GM12878 (cell line): ENCODE data around the gene FAM120B. TPM values are rescaled to one million over a fixed set of nuclear protein-coding genes. Genes with fewer than 3 reads are reported as not detected.

ENCODE experiments used
- ATAC-seq: fragments of 200-7000 bp; cut with Tn5 transposase; 3 replicates; pipeline ENCODE4 v1.9.1; 2020; ENCODE audit warnings: mild to moderate bottlenecking, moderate library complexity
- BruUV-seq: library from RNA; stranded (reverse); fragments of 400-500 nt; replicated peaks from 2 replicates; lab custom pipeline; 2021; lab: Mats Ljungman, UMichigan
- CTCF ChIA-PET: fragments of 300-600 bp; sonication (Branson Sonifier 250); formaldehyde crosslinking; extraction: SDS; loops from one replicate; lab custom pipeline; 2021; ENCODE audit warnings: inconsistent platforms; lab: Yijun Ruan, JAX
- POLR2A ChIA-PET: fragments of 350-600 bp; formaldehyde crosslinking; extraction: SDS; loops from one replicate; lab custom pipeline; 2021; ENCODE audit warnings: inconsistent platforms; lab: Charles Lee
- RAD21 ChIA-PET: fragments of 300-600 bp; sonication (Branson Sonifier 250); formaldehyde crosslinking; loops from one replicate; lab custom pipeline; 2023; ENCODE audit warnings: antibody characterized with exemption; ENCODE audit not compliant: unreplicated experiment; lab: Charles Lee
- SMC1A ChIA-PET: fragments of 300-600 bp; sonication (Branson Sonifier 250); formaldehyde crosslinking; loops from one replicate; lab custom pipeline; 2023; ENCODE audit not compliant: unreplicated experiment, uncharacterized antibody; lab: Charles Lee
- DNase-seq: peaks from one replicate; pipeline ENCODE4 v3.0.0-alpha.2; 2011; ENCODE audit warnings: low read depth, low spot score
- FAIRE-seq: peaks from 3 replicates; lab custom pipeline; 2011; peaks lifted over from hg19 to GRCh38; lab: Jason Lieb, UNC
- H2AFZ ChIP-seq: 2 replicates; pipeline ENCODE4 v1.6.0; 2011; ENCODE audit warnings: low read depth, low read length, control low read depth; ENCODE audit not compliant: control insufficient read depth
- H3K27ac ChIP-seq: 2 replicates; pipeline ENCODE4 v1.5.1; 2011; ENCODE audit warnings: control low read depth; ENCODE audit not compliant: control insufficient read depth, insufficient read depth
- H3K27me3 ChIP-seq, 2 experiments: replicated peaks in 1 of 2; 2 replicates each; pipeline versions ENCODE4 v1.6.0 to v1.6.1; 2011; ENCODE audit warnings: low read length in 1 of 2; ENCODE audit not compliant: control insufficient read depth in 2 of 2, insufficient read depth in 2 of 2
- H3K36me3 ChIP-seq, 2 experiments: 2 replicates each; pipeline ENCODE4 v1.5.1; 2011; ENCODE audit warnings: low read length in 1 of 2; ENCODE audit not compliant: control insufficient read depth in 2 of 2, insufficient read depth in 2 of 2
- H3K4me1 ChIP-seq: 2 replicates; pipeline ENCODE4 v1.6.1; 2011; ENCODE audit warnings: mild to moderate bottlenecking, low read length, moderate library complexity, mixed read lengths; ENCODE audit not compliant: control insufficient read depth, insufficient read depth
- H3K4me2 ChIP-seq: 2 replicates; pipeline ENCODE4 v1.6.0; 2011; ENCODE audit warnings: control low read depth; ENCODE audit not compliant: control insufficient read depth, insufficient read depth
- H3K4me3 ChIP-seq: fragments of 200-600 bp; sonication (generic); 2 replicates; pipeline ENCODE4 v1.5.1; 2016
- H3K79me2 ChIP-seq: 2 replicates; pipeline ENCODE4 v1.6.0; 2011; ENCODE audit warnings: low read length; ENCODE audit not compliant: control insufficient read depth, insufficient read depth
- H3K9ac ChIP-seq: 2 replicates; pipeline ENCODE4 v1.8.0; 2011; ENCODE audit warnings: low read length, control low read depth, mixed read lengths; ENCODE audit not compliant: control insufficient read depth, insufficient read depth
- H3K9me3 ChIP-seq: replicated peaks from 3 replicates; pipeline ENCODE4 v1.5.1; 2011; ENCODE audit warnings: mild to moderate bottlenecking, low read length; ENCODE audit not compliant: control insufficient read depth, insufficient read depth
- H4K20me1 ChIP-seq: 2 replicates; pipeline ENCODE4 v1.6.0; 2011; ENCODE audit not compliant: control insufficient read depth, insufficient read depth
- NFXL1 ChIP-seq: fragments of 450-650 bp; IDR thresholded peaks from 2 replicates; pipeline ENCODE4 v1.6.1; 2017; ENCODE audit warnings: antibody characterized with exemption, mild to moderate bottlenecking, borderline replicate concordance
- RBBP5 ChIP-seq: fragments of 200-600 bp; sonication (generic); conservative IDR thresholded peaks from 2 replicates; pipeline ENCODE4 v1.6.1; 2016
- RFX5 ChIP-seq: IDR thresholded peaks from 2 replicates; pipeline ENCODE4 v1.6.1; 2011; ENCODE audit warnings: low read depth, low read length, improper control_type of control experiment
- SMAD5 ChIP-seq: IDR thresholded peaks from 2 replicates; pipeline ENCODE4 v1.6.1; 2016; ENCODE audit warnings: antibody characterized with exemption, low read depth
- STAT1 ChIP-seq: fragments of 450-650 bp; conservative IDR thresholded peaks from 2 replicates; pipeline ENCODE4 v1.6.1; 2014; ENCODE audit warnings: antibody characterized with exemption, mild to moderate bottlenecking
- TAF1 ChIP-seq: IDR thresholded peaks from 2 replicates; pipeline ENCODE4 v1.6.1; 2011; ENCODE audit warnings: mild to moderate bottlenecking, low read depth, low read length, borderline replicate concordance
- WGBS: methylation state at CpG from one replicate; pipeline ENCODE4 v1.1.6; 2016; ENCODE audit warnings: low lambda C conversion rate; ENCODE audit not compliant: insufficient replicate concordance, insufficient coverage; ENCODE audit errors: missing lambda C conversion rate; 5-methylcytosine and 5-hydroxymethylcytosine counted together
- in situ Hi-C: fragments of 300-500 bp; cut with MboI; formaldehyde crosslinking; loops from 9 replicates; pipeline ENCODE4 v1.14.3; 2018; ENCODE audit warnings: mixed read lengths
- intact Hi-C: fragments of 100-400 bp; cut with micrococcal nuclease; formaldehyde crosslinking; loops from one replicate; pipeline ENCODE4 v1.14.2; 2022; ENCODE audit not compliant: unreplicated experiment
- polyA plus RNA-seq, 11 experiments: library from polyadenylated mRNA; depleted of rRNA in 4 of 11; unstranded in 6 of 11; stranded (reverse) in 5 of 11; fragments of >200 nt; fragmentation: Nextera tagmentation in 4 of 11; fragmentation: Illumina TruSeq in 1 of 11; extraction: Ambion mirVana in 4 of 11; extraction: Trizol in 1 of 11; gene quantifications; 1 replicate in 1 of 11; 2 replicates in 10 of 11; pipeline versions ENCODE4 v1.2.1 to v1.2.3, GENCODE V29; 2011 to 2016; ENCODE audit warnings: inconsistent platforms in 2 of 11, missing spikeins in 2 of 11, low read depth in 1 of 11
- total RNA-seq, 4 experiments: library from RNA; depleted of rRNA in 3 of 4; stranded (reverse); fragments of >200 nt in 3 of 4; fragmentation: Illumina TruSeq in 1 of 4; extraction: Trizol in 1 of 4; gene quantifications; 2 replicates each; pipeline versions ENCODE4 v1.2.1 to v1.2.3, GENCODE V29; 2013 to 2021
- TF ChIP-seq, protein P1 (sequence below): IDR thresholded peaks from 2 replicates; pipeline ENCODE4 v1.6.1; 2012; ENCODE audit warnings: improper control_type of control experiment, low read depth, low read length; ENCODE audit not compliant: insufficient replicate concordance

Gene FAM120B
- total and polyA plus RNA-seq, 10 of the 15 experiments (the other 5 are each of a cell fraction or from before 2014, with no cell fraction given), result 3.3 to 21.6 (median 15.3) TPM

DNA sequence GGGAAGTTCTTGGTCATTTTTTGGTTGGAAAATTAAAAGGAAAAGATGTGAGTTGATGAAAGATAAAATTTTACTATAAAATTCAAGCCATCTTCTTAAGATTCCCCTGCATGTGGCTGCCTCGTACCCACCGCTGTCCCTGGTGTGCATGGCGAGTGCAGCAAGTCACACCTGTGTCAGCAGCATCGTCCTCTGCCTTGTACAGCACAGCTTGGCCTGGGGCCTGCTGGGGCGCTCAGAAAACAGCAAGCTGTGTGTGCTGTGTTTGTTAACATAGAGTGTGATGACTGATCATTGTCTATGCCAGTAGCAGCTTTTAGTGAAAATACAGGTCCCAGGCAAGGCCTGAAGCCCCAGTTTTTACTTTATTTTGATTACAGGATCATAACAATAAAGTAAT, 56.7 kb downstream of the FAM120B start:
- ATAC-seq, result no peak
- no peak for TF ChIP-seq NFXL1
- TF ChIP-seq RBBP5, result no peak
- no peak for TF ChIP-seq SMAD5
- TF ChIP-seq RFX5, result no peak
- TF ChIP-seq, all 136 proteins: peak for 0
- Histone ChIP-seq H2AFZ (no peak overlapping the region), H3K4me1 (no peaks in the 10 kb centered on the region), H3K9ac (no peak overlapping the region), H3K27me3 (no peaks in the 10 kb centered on the region), H3K79me2 (no peaks in the 10 kb centered on the region), H3K4me3 (no peak overlapping the region), H3K9me3 (no peaks in the 10 kb centered on the region), H3K4me2 (no peak overlapping the region), H4K20me1 (no peaks in the 10 kb centered on the region), H3K36me3 (peaks cover 4 to 21% of the 10 kb centered on the region in 2 experiments; a peak in 3 of 4 replicates), H3K27ac (no peak overlapping the region)
- SMC1A ChIA-PET, result interaction anchor here (0.9 kb wide), 1 partner anchor 10 kb away, joined by 3 read pairs; no protein-coding TSS in a partner anchor
- in situ Hi-C loops, result no loop called here
- POLR2A ChIA-PET, result no interaction called here
- FAIRE-seq, result no peak
- RAD21 ChIA-PET, result no interaction called here
- intact Hi-C loops, result no loop called here
- no TSS peak for BruUV-seq
- CTCF ChIA-PET, result no interaction called here
- 88% methylated on average over 5 of the region's 5 CpGs for WGBS
- DNase-seq, result no peak

DNA sequence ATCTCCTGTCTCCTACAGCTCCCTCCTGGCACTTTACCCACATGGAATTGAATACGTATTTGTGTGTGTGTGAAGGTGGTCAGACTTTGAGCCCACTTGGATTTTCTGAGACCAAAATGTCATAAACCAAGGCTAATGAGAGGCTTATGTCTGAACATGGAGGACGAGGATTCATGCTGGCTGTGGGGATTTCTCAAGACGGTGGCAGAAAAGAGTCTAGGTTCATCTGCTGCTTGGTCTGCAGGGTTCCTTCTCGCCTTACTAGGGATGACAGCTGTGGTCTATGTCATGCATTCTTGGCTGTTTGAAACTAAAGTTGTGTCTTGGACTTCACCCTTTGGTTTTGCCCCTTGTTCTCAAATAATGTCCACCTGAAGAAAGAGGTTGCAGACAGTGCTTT, 58.6 kb downstream of the FAM120B start:
- no peaks in the 10 kb centered on the region for H3K9me3 ChIP-seq
- peaks cover 6 to 9% of the 10 kb centered on the region in 2 experiments; a peak in 3 of 4 replicates for H3K36me3 ChIP-seq
- H3K4me3 ChIP-seq, result no peak overlapping the region
- DNase-seq, result no peak
- H3K4me2 ChIP-seq, result no peak overlapping the region
- SMC1A ChIA-PET, result no interaction called here
- H3K79me2 ChIP-seq, result no peaks in the 10 kb centered on the region
- no TSS peak for BruUV-seq
- no peak for ATAC-seq
- CTCF ChIA-PET, result no interaction called here
- FAIRE-seq, result no peak
- no peak overlapping the region for H3K9ac ChIP-seq
- in situ Hi-C loops, result no loop called here
- H4K20me1 ChIP-seq, result no peaks in the 10 kb centered on the region
- POLR2A ChIA-PET, result no interaction called here
- RAD21 ChIA-PET, result no interaction called here
- intact Hi-C loops, result no loop called here
- H2AFZ ChIP-seq, result no peak overlapping the region
- no peaks in the 10 kb centered on the region for H3K27me3 ChIP-seq
- no peaks in the 10 kb centered on the region for H3K4me1 ChIP-seq
- TF ChIP-seq, protein P1, sequence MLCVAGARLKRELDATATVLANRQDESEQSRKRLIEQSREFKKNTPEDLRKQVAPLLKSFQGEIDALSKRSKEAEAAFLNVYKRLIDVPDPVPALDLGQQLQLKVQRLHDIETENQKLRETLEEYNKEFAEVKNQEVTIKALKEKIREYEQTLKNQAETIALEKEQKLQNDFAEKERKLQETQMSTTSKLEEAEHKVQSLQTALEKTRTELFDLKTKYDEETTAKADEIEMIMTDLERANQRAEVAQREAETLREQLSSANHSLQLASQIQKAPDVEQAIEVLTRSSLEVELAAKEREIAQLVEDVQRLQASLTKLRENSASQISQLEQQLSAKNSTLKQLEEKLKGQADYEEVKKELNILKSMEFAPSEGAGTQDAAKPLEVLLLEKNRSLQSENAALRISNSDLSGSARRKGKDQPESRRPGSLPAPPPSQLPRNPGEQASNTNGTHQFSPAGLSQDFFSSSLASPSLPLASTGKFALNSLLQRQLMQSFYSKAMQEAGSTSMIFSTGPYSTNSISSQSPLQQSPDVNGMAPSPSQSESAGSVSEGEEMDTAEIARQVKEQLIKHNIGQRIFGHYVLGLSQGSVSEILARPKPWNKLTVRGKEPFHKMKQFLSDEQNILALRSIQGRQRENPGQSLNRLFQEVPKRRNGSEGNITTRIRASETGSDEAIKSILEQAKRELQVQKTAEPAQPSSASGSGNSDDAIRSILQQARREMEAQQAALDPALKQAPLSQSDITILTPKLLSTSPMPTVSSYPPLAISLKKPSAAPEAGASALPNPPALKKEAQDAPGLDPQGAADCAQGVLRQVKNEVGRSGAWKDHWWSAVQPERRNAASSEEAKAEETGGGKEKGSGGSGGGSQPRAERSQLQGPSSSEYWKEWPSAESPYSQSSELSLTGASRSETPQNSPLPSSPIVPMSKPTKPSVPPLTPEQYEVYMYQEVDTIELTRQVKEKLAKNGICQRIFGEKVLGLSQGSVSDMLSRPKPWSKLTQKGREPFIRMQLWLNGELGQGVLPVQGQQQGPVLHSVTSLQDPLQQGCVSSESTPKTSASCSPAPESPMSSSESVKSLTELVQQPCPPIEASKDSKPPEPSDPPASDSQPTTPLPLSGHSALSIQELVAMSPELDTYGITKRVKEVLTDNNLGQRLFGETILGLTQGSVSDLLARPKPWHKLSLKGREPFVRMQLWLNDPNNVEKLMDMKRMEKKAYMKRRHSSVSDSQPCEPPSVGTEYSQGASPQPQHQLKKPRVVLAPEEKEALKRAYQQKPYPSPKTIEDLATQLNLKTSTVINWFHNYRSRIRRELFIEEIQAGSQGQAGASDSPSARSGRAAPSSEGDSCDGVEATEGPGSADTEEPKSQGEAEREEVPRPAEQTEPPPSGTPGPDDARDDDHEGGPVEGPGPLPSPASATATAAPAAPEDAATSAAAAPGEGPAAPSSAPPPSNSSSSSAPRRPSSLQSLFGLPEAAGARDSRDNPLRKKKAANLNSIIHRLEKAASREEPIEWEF, result no peak
- TF ChIP-seq TAF1, result no peak
- no peak for TF ChIP-seq STAT1
- WGBS, result 88% methylated on average over 4 of the region's 4 CpGs
- H3K27ac ChIP-seq, result no peak overlapping the region
